GM10266 (cell line): ENCODE measurements around the gene LRBA.
"Not testable (repeated sequence)": the region's sequence is repeated elsewhere in the genome, so short reads cannot be mapped to it uniquely, and the experiment has no call there.

ENCODE experiments used
- DNase-seq: peaks from one replicate; pipeline ENCODE4 v3.0.0; 2012; ENCODE audit errors: extremely low spot score
- TF ChIP-seq, protein P1 (sequence below): IDR thresholded peaks from 2 replicates; pipeline ENCODE4 v1.5.1; 2012; ENCODE audit warnings: mild to moderate bottlenecking, low read depth; ENCODE audit not compliant: control insufficient read depth, insufficient read depth; ENCODE audit errors: missing control alignments

LRBA gene

DNA sequence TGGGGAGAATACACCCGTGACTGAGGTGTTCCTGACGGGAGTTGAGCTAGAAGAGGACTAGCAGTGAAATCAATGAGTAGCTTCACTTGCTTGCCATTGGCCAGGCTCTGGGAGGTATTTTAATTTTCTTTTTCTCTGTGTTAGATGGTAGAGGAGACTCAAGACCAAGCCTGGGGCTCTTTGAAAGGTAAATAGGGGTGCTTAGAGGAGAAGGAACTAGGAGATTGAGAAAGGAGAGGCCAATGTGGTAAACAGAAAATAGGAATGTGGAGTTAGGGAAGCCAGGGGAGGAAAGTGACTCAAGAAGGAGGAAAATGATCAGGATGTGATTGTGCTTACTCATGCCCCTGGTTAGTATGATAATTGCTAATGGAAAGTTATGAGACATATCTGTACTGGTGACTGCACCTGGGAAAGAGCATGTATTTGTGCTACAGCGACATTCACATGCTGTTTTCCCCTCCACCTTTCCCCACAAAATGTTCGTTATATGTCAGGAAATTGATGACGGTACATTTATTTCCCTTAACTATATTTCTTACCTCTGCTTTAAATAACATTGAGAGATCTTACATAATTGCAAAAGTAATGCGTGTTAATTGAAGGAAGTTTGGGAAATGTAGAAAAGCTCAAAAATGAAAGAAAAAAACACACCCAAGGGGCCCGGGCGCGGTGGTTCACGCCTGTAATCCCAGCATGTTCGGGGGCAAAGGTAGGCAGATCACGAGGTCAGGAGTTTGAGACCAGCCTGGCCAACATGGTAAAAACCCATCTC is 16.9 kb upstream of the LRBA start:
- TF ChIP-seq, protein P1, sequence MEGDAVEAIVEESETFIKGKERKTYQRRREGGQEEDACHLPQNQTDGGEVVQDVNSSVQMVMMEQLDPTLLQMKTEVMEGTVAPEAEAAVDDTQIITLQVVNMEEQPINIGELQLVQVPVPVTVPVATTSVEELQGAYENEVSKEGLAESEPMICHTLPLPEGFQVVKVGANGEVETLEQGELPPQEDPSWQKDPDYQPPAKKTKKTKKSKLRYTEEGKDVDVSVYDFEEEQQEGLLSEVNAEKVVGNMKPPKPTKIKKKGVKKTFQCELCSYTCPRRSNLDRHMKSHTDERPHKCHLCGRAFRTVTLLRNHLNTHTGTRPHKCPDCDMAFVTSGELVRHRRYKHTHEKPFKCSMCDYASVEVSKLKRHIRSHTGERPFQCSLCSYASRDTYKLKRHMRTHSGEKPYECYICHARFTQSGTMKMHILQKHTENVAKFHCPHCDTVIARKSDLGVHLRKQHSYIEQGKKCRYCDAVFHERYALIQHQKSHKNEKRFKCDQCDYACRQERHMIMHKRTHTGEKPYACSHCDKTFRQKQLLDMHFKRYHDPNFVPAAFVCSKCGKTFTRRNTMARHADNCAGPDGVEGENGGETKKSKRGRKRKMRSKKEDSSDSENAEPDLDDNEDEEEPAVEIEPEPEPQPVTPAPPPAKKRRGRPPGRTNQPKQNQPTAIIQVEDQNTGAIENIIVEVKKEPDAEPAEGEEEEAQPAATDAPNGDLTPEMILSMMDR = no peak
- peak; percentile 25 for DNase-seq

DNA sequence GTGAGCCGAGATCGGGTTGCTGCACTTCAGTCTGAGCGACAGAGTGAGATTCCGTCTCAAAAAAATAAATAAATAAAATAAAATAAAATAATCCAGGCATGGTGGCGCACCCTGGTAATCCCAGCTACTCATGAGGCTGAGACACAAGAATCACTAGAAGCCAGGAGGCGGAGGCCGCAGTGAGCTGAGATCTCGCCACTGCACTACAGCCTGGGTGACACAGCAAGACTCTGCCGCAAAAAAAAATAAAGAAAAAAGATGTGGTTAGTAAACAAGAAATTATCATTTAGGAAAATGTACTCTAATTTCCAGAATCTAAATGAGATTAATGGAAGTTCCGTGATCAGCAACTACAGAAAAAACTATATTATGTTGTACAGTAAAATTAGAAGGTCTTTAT is 14.5 kb upstream of the LRBA start:
- TF ChIP-seq, protein P1 = no peak

DNA sequence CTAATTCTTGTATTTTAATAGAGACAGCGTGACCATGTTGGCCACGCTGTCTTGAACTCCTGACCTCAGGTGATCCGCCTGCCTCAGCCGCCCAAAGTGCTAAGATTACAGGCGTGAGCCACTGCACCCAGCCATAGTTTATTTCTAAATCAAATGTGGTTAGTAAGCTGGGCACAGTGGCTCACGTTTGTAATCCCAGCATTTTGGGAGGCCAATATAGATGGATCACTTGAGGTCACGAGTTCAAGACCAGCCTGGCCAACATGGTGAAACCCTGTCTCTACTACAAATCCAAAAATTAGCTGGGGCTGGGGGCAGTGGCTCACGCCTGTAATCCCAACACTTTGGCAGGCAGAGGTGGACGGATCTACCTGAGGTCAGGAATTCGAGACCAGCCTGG is 13.9 kb upstream of the LRBA start:
- DNase-seq = not testable (repeated sequence)

More for the DNA sequence above, 14.5 kb upstream of the LRBA start:
- DNase-seq = no peak

DNA sequence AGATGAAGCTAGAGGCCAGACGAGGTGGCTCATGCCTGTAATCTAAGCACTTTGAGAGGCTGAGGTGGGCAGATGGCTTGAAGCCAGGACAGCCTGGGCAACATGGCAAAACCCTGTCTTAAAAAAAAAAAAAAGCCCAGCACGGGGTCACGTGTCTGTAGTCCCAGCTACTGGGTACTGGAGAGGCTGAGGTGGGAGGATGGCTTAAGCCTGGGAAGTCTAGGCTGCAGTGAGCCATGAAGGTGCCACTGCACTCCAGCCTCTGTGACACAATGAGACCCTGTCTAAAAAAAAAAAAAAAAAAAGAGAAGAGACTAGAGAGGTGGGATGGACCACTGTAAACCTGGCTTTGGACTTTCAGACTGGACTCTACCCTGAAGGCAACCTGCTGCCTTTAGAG is 10.7 kb upstream of the LRBA start:
- DNase-seq = no peak
- TF ChIP-seq, protein P1 = no peak

DNA sequence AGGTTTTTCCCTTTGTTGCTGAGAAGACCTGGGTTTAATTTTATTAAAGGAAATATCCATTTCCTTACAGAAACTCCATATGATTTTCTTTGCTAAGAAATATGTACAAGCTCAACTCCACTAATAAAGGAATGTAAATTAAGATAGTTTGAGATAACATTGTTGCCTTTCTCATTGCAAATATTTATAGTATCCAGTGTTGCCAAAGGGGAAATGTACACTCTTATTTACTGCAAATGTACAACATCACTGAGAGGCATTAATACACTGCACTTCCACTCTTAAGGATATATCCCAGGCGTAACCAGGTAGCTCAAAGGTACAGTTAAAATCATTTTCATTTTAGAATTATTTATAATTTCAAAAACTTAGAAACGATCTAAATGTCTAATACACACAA is 7.5 kb upstream of the LRBA start:
- TF ChIP-seq, protein P1 = no peak
- no peak for DNase-seq

DNA sequence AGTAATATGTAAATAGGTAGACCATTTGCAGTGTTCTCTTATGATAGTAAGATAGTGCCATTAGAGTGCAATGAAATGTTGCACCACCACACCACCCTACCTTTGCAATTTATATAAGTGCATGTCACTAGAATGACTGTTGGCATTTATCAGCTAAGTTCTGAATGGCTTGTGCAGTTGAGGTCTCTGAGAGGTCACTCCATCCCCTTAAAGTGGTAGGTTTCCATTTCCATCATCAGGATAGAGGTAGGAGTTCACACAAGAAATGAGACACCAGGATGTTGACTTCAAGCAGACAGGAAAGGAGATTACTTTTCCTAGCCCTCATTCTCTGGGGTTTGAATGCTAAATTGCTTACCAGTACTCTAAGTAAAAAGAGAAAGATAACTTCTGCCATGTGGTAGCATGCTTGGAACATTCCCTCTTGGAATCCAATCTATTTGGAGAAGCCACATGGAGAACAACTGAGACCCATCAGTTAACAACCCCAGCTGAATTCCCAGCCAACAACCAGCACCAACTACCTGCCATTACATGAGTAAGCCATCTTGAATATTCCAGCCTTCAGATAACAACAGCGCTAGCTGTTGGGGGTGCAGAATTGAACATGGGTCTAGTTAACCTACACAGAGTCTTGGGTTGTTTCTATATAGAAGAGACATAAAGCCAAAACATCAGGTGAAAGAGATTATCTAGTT is 6.7 kb upstream of the LRBA start:
- no peak for DNase-seq

DNA sequence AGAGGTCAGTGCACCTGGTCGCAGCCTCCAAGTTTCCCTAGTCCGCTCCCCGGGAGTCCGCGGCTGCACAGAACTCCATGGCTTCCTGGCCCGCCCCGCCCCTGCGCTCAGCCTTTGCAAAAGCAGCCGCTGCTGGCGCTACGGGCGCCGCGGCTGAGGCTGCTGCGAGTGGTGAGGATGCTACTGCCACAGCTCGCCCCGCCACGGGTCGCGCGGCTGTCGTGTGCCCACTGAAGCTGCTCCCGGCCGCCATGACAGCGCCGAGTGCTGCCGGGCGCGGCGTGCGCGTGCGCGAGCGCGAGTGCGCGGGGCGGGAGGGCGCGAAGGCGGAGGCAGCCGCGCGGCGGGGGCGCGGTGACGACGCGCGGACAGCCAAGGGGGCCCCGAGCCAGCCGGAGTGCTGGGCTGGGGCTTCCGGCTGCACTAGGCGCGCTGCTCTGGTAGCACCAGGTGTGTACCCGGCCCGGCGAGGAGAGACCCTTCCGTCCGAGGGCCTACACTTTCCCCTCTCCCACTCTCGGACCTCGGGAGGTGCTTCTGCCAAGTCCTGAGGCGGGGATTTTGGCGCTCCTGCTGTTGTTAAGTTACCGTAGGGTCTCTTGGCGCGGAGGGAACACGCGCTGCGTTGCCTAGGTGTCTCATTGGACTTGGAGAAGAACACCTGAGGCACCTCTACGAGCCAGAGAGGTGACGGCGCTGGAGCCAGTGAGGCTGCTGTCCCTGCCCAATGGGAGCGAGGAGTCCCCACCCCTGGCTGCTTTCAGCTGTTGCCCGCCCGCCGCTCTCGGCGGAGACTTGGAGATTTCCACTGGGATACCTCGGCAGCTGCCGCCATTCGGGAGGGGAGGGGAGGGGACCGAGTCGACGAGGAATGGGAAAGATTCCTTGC is 619 bp upstream of the LRBA start:
- TF ChIP-seq, protein P1 = no peak
- peak; percentile 88 for DNase-seq

More for the DNA sequence above, 6.7 kb upstream of the LRBA start:
- TF ChIP-seq, protein P1 = no peak
